NT2/D1 (cell line): ENCODE results near the gene CYP8B1.

Experiments used
- DNase-seq: peaks from one replicate; pipeline ENCODE4 v3.0.0-alpha.2; 2011; ENCODE audit warnings: low read depth, low spot score
- H3K27me3 ChIP-seq: 2 replicates; pipeline ENCODE4 v1.6.0; 2011; ENCODE audit warnings: mild to moderate bottlenecking; ENCODE audit not compliant: insufficient read length, insufficient read depth
- H3K36me3 ChIP-seq: 2 replicates; pipeline ENCODE4 v1.6.1; 2011; ENCODE audit warnings: mild to moderate bottlenecking, low read length, mixed read lengths; ENCODE audit not compliant: insufficient read depth, insufficient read length
- H3K4me1 ChIP-seq: 2 replicates; pipeline ENCODE4 v1.5.1; 2011; ENCODE audit not compliant: insufficient read depth, insufficient read length
- H3K4me3 ChIP-seq: 2 replicates; pipeline ENCODE4 v1.5.1; 2011; ENCODE audit warnings: low read depth; ENCODE audit not compliant: insufficient read length
- H3K9ac ChIP-seq: 2 replicates; pipeline ENCODE4 v1.6.0; 2011; ENCODE audit warnings: low read depth; ENCODE audit not compliant: insufficient read length
- H3K9me3 ChIP-seq: 2 replicates; pipeline ENCODE4 v1.5.1; 2011; ENCODE audit warnings: mild to moderate bottlenecking, low read length; ENCODE audit not compliant: insufficient read depth
- SUZ12 ChIP-seq: IDR thresholded peaks from 2 replicates; pipeline ENCODE4 v1.6.1; 2011; ENCODE audit not compliant: insufficient read length, insufficient read depth; ENCODE audit errors: extremely low read depth
- YY1 ChIP-seq: IDR thresholded peaks from 2 replicates; pipeline ENCODE4 v1.6.1; 2011; ENCODE audit not compliant: insufficient read length, insufficient read depth
- ZNF274 ChIP-seq: IDR thresholded peaks from 2 replicates; pipeline ENCODE4 v1.6.1; 2011; ENCODE audit warnings: mild to moderate bottlenecking, low read depth, low read length

CYP8B1 gene

GRCh38 chr3:42853739-42854302 lies 21.9 kb downstream of the CYP8B1 start:
- TF ChIP-seq SUZ12 (no peak), ZNF274 (no peak), YY1 (no peak)
- H3K9ac ChIP-seq, result no peak overlapping the region
- no peaks in the 10 kb centered on the region for H3K36me3 ChIP-seq
- H3K4me3 ChIP-seq, result no peak overlapping the region
- no peaks in the 10 kb centered on the region for H3K27me3 ChIP-seq
- no peaks in the 10 kb centered on the region for H3K9me3 ChIP-seq
- no peak for DNase-seq
- H3K4me1 ChIP-seq, result no peaks in the 10 kb centered on the region

- H3K27me3 ChIP-seq, result no peaks in the 10 kb centered on the region
- H3K4me3 ChIP-seq, result no peak overlapping the region
- no peaks in the 10 kb centered on the region for H3K9me3 ChIP-seq
- DNase-seq, result no peak
- H3K36me3 ChIP-seq, result no peaks in the 10 kb centered on the region
- TF ChIP-seq SUZ12 (no peak), YY1 (no peak), ZNF274 (no peak)
- no peaks in the 10 kb centered on the region for H3K4me1 ChIP-seq
- H3K9ac ChIP-seq, result no peak overlapping the region
Measured at GRCh38 chr3:42853056-42853455, 22.6 kb downstream of the CYP8B1 start.

- Histone ChIP-seq H3K9me3 (no peaks in the 10 kb centered on the region), H3K27me3 (no peaks in the 10 kb centered on the region), H3K4me3 (no peak overlapping the region), H3K9ac (no peak overlapping the region), H3K36me3 (no peaks in the 10 kb centered on the region), H3K4me1 (no peaks in the 10 kb centered on the region)
- no peak for DNase-seq
- no peak for TF ChIP-seq ZNF274
Measured at GRCh38 chr3:42852441-42852840, 23.2 kb downstream of the CYP8B1 start.

GRCh38 chr3:42851228-42851834 lies 24.3 kb downstream of the CYP8B1 start:
- H3K9me3 ChIP-seq, result no peaks in the 10 kb centered on the region
- TF ChIP-seq SUZ12 (no peak), ZNF274 (no peak), YY1 (no peak)
- H3K4me3 ChIP-seq, result no peak overlapping the region
- no peak overlapping the region for H3K9ac ChIP-seq
- no peaks in the 10 kb centered on the region for H3K27me3 ChIP-seq
- no peaks in the 10 kb centered on the region for H3K36me3 ChIP-seq
- H3K4me1 ChIP-seq, result no peaks in the 10 kb centered on the region
- no peak for DNase-seq

- Histone ChIP-seq H3K9ac (no peak overlapping the region), H3K36me3 (no peaks in the 10 kb centered on the region), H3K4me3 (no peak overlapping the region), H3K27me3 (no peaks in the 10 kb centered on the region), H3K4me1 (no peaks in the 10 kb centered on the region), H3K9me3 (no peaks in the 10 kb centered on the region)
- TF ChIP-seq ZNF274 (no peak), YY1 (no peak), SUZ12 (no peak)
- no peak for DNase-seq
Measured at GRCh38 chr3:42850263-42850662, 25.4 kb downstream of the CYP8B1 start.

GRCh38 chr3:42849017-42849416 lies 26.7 kb downstream of the CYP8B1 start:
- Histone ChIP-seq H3K9me3 (no peaks in the 10 kb centered on the region), H3K27me3 (no peaks in the 10 kb centered on the region), H3K4me3 (no peak overlapping the region), H3K9ac (no peak overlapping the region), H3K4me1 (peaks cover 5% of the 10 kb centered on the region), H3K36me3 (no peaks in the 10 kb centered on the region)
- TF ChIP-seq YY1 (no peak), SUZ12 (no peak), ZNF274 (no peak)
- DNase-seq, result no peak

GRCh38 chr3:42847731-42848130 lies 27.9 kb downstream of the CYP8B1 start:
- Histone ChIP-seq H3K27me3 (no peaks in the 10 kb centered on the region), H3K36me3 (no peaks in the 10 kb centered on the region), H3K4me1 (peaks cover 8% of the 10 kb centered on the region), H3K9ac (peak overlapping the region; percentile 4), H3K4me3 (no peak overlapping the region), H3K9me3 (no peaks in the 10 kb centered on the region)
- TF ChIP-seq ZNF274, result no peak
- DNase-seq, result no peak
